GM12875 (cell line): ENCODE data around the gene LMO7.

Source experiments
- H3K4me3 ChIP-seq: one replicate; pipeline ENCODE4 v1.5.1; 2011; ENCODE audit warnings: low read depth, low read length, control low read depth
- TF ChIP-seq, protein P1 (sequence below): IDR thresholded peaks from 2 replicates; pipeline ENCODE4 v1.5.1; 2011; ENCODE audit warnings: low read depth, mild to moderate bottlenecking, control low read depth, inconsistent platforms, low read length, moderate library complexity, borderline replicate concordance; ENCODE audit not compliant: insufficient read depth

The LMO7 gene

DNA sequence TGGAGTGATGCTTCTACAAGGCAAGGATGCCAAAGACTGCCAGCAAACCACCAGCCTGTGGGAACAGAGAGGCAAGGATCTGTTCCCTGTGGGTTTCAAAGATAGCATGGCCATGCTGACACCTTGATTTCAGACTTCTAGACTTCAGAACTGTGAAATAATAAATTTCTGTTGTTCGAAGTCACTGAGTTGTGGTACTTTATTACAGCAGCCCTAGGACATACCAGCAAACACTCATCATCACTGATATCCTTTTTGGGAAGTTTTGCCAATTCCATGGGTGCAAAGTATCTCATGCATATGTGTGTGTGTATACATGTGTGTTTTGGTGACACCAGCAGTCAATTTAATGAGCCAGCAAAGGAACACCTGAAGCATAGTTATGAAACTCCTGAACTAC lies 21.0 kb downstream of the LMO7 start:
- TF ChIP-seq, protein P1, sequence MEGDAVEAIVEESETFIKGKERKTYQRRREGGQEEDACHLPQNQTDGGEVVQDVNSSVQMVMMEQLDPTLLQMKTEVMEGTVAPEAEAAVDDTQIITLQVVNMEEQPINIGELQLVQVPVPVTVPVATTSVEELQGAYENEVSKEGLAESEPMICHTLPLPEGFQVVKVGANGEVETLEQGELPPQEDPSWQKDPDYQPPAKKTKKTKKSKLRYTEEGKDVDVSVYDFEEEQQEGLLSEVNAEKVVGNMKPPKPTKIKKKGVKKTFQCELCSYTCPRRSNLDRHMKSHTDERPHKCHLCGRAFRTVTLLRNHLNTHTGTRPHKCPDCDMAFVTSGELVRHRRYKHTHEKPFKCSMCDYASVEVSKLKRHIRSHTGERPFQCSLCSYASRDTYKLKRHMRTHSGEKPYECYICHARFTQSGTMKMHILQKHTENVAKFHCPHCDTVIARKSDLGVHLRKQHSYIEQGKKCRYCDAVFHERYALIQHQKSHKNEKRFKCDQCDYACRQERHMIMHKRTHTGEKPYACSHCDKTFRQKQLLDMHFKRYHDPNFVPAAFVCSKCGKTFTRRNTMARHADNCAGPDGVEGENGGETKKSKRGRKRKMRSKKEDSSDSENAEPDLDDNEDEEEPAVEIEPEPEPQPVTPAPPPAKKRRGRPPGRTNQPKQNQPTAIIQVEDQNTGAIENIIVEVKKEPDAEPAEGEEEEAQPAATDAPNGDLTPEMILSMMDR: no peak
- H3K4me3 ChIP-seq: no peak overlapping the region

DNA sequence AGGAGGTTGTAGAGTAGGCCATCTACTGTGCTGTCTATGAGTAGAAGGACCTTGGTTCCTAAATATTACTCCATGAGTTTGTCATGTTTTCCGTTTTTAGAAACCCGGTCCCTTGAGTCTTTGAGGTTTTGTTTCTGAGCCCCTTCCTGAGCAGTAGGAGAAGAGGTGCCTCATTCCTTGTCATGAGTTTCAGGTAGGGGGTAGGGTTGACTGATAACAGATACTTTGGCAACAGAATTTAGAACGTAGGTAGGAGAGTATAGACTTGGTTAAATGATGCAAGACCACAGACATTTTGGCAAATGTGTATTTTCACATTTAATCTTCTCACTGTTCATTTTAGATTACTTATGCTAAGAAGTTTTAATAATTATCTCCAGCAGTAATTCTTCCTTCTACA lies 24.6 kb downstream of the LMO7 start:
- H3K4me3 ChIP-seq: no peak overlapping the region
- TF ChIP-seq, protein P1: no peak

DNA sequence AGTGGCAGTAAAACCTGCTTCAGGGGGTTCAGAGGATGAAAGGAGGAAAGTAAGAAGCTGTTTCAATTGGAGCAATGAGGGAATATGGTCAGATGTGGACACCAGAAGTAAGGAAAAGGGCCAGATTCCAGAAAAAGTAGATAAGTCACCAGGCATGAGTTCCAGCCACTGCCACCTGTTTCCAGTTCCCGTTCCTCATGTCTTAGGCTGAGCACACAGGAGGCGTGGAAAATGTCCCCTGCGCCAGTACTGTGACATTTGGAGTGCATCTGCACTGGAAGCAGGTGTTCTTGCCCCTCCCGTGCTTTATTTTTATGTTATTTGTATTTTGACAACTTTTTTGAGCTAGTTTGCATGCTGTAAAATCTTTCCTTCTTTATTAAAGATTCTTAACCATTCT lies 25.3 kb downstream of the LMO7 start:
- TF ChIP-seq, protein P1: no peak
- H3K4me3 ChIP-seq: no peak overlapping the region

DNA sequence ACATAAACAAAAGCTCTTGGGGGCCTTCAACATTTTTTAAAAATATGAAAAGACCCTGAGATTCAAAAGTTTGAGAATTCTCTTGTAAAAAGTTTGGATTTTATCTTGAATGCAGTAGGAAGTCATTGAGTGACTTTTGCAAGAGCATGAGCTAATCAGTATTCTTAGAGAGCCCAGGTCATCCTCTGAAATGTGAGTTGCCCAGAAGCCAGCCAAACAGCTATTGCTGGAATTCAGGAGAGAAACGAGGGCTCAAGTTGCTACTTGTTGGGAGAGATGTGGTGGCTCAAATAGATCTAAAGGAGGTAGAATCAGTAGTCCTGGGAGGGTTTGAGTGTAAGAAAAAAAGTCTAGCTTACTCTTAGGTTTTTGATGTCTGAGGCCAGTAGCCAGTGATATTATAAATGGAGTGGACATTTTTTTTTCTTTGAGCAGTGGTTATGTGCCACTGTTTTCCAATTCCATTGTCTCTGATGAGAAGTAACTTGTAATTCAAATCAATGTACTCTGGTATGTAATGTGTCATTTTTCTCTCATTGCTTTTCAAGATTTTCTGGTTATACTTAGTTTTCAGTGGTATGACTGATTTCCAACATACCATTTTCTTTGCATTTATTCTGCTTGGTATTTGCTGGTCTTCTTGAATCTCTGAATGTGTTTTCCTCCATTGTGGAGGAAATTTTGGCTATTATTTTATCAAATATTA lies 30.7 kb downstream of the LMO7 start:
- TF ChIP-seq, protein P1: no peak
- no peak overlapping the region for H3K4me3 ChIP-seq

DNA sequence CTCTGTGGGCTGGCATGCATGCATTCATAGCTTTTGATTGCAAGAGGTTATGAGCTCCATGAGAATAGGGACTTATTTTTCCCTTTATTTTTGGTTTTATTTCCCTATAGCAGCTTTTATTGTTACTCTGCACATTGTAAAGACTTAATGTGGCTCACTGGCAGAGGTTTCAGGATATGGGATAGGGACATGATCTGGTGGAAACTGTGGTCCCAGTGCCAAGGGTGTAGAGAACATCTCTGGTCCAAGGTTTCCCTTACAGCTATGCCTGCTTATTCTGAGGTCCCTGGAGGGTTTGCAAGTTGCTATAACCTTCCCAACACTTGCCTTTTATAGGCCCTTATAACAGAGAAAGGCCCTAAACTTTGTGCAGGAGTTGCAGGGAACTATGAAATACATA lies 33.6 kb downstream of the LMO7 start:
- TF ChIP-seq, protein P1: no peak
- H3K4me3 ChIP-seq: no peak overlapping the region

DNA sequence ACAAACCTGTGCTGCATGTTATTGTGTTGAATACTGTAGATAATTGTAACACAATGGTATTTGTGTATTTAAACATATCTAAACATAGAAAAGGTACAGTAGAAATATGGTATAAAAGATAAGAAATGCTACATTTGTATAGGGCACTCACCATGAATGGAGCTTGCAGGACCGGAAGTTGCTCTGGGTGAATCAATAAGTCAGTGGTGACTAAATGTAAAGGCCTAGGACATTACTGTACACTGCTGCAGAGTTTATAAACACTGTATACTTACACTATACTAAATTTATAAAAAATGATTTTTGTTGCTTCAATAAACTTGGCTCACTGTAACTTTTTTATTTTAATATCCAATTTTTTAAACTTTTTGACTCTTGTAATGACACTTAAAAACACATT lies 34.4 kb downstream of the LMO7 start:
- no peak overlapping the region for H3K4me3 ChIP-seq
- TF ChIP-seq, protein P1: no peak

DNA sequence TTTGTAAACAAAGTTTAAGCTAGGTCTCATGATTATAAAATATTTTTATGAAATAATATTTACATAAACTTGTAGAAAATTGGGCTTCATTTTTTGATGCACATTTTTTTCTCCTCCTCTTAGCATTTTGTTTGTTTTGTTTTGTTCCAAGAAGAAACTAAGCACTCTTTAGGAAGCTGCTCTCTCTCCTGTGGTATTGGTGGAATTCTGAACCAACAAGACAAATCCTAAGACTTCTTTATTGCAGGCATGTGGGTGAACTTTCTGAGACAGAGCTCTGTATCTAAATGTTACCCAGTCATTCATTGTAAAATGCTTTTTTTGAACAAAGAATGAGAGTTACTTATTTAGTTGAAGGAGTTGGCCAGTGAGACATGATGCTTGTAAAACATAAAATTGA lies 39.3 kb downstream of the LMO7 start:
- TF ChIP-seq, protein P1: no peak
- H3K4me3 ChIP-seq: no peak overlapping the region
